Measurements from ENCODE around the gene CENPVL1. TPM values are rescaled to one million over a fixed set of nuclear protein-coding genes. Genes with fewer than 3 reads are reported as not detected.
A peak's percentile ranks its signal among the peaks of the same experiment; 100 is the strongest.

CENPVL1 gene
- total RNA-seq, 1 experiment from 2014 or later, result 2.8 TPM

GRCh38 chrX:51728202-51728601, 17.9 kb downstream of the CENPVL1 start:
- Histone ChIP-seq H3K4ac (ENCODE audit: low read depth, low read length) (no peak overlapping the region), H4K5ac (ENCODE audit: insufficient read length, low read depth, low read length) (no peak overlapping the region), H3K56ac (ENCODE audit: insufficient read length, low read depth, low read length) (no peak overlapping the region), H3K14ac (ENCODE audit: insufficient read depth, low read length) (no peak overlapping the region), H3K4me1 (ENCODE audit: insufficient read depth, low read length) (no peaks in the 10 kb centered on the region), H3T11ph (ENCODE audit: low read length) (no peak overlapping the region), H2BK15ac (ENCODE audit: low read depth, low read length) (no peak overlapping the region), H3K4me2 (ENCODE audit: insufficient read depth, insufficient read length, low read length) (peak overlapping the region; percentile 47), H3K9me3 (ENCODE audit: control insufficient read depth, low read depth, low read length) (no peaks in the 10 kb centered on the region), H3K18ac (ENCODE audit: insufficient read length, low read depth, low read length) (no peak overlapping the region), H2BK5ac (ENCODE audit: insufficient read length, low read length) (no peak overlapping the region), H2BK12ac (ENCODE audit: insufficient read length, low read depth, low read length) (no peak overlapping the region), H4K8ac (replicated peaks; ENCODE audit: insufficient read length, low read depth, low read length) (no peak overlapping the region), H2AFZ (ENCODE audit: low read length) (no peak overlapping the region), H2BK120ac (ENCODE audit: low read depth, low read length, poor library complexity, severe bottlenecking) (no peak overlapping the region), H4K20me1 (ENCODE audit: control insufficient read depth, insufficient read depth, insufficient read length) (no peaks in the 10 kb centered on the region), H3K27ac (ENCODE audit: insufficient read length, low read depth, low read length) (no peak overlapping the region), H3K27me3 (ENCODE audit: insufficient read depth, low read length) (no peaks in the 10 kb centered on the region; the same call in 1 of the 2 replicates), H2BK20ac (ENCODE audit: low read depth, low read length, poor library complexity, severe bottlenecking) (no peak overlapping the region), H3K9ac (ENCODE audit: extremely low read depth, insufficient read length, low read length) (no peak overlapping the region), H3K79me1 (ENCODE audit: insufficient read depth, low read depth, low read length, poor library complexity, severe bottlenecking) (no peaks in the 10 kb centered on the region), H3K23ac (ENCODE audit: insufficient read length, low read depth, low read length) (no peak overlapping the region), H3K79me2 (ENCODE audit: insufficient read depth, low read length) (no peaks in the 10 kb centered on the region), H3K23me2 (ENCODE audit: insufficient read length, low read depth, low read length, poor library complexity, severe bottlenecking) (no peaks in the 10 kb centered on the region), H4K91ac (ENCODE audit: insufficient read length, low read depth, low read length) (no peak overlapping the region), H2AK5ac (ENCODE audit: insufficient read length, low read length) (no peak overlapping the region)
- no peak for DNase-seq
- TF ChIP-seq CTCF (conservative IDR thresholded peaks at IDR 0.05), result no peak
- H3K27me3 Mint-ChIP-seq (ENCODE audit: low read depth), result peaks cover 9% of the 10 kb centered on the region
- peaks cover 0 to 2% (median 1%) of the 10 kb centered on the region in 3 experiments; a peak in 2 of 7 replicates for H3K36me3 Mint-ChIP-seq (ENCODE audit: insufficient read depth in 1 of 3, low read depth in 3 of 3)
- H3K9me3 Mint-ChIP-seq, result peaks cover 54 to 56% of the 10 kb centered on the region in 2 experiments
- peaks cover 21 to 27% of the 10 kb centered on the region in 2 experiments for H3K4me1 Mint-ChIP-seq
- no peak overlapping the region for H3K4me3 Mint-ChIP-seq
- no peak overlapping the region for H3K27ac Mint-ChIP-seq

Data from H9 (cell line).